Effector memory CD8-positive, alpha-beta T cell (primary cell): ENCODE results near the gene PDE9A.

Experiments
- ATAC-seq: fragments of 150-1000 bp; cut with Tn5 transposase; replicated peaks from 2 replicates; pipeline ENCODE4 v1.10.0; 2021; ENCODE audit warnings: mild to moderate bottlenecking, moderate library complexity
- DNase-seq, 3 experiments: peaks; one replicate each; pipeline ENCODE4 v3.0.0; 2021
- H3K27ac Mint-ChIP-seq, 2 donors: one replicate each; pipeline ENCODE4 v1.8.0; 2022; ENCODE audit warnings: mild to moderate bottlenecking in 2 of 2, mixed read lengths in 2 of 2, moderate library complexity in 2 of 2
- H3K27me3 Mint-ChIP-seq, 2 donors: one replicate each; pipeline ENCODE4 v1.8.0; 2022; ENCODE audit warnings: mixed read lengths in 2 of 2
- H3K36me3 Mint-ChIP-seq: one replicate; pipeline ENCODE4 v1.8.0; 2022; ENCODE audit warnings: mild to moderate bottlenecking, moderate library complexity, mixed read lengths; ENCODE audit not compliant: insufficient read depth
- H3K4me1 Mint-ChIP-seq, 2 donors: one replicate each; pipeline ENCODE4 v1.8.0; 2022; ENCODE audit warnings: low read depth in 2 of 2, mixed read lengths in 2 of 2
- H3K4me3 Mint-ChIP-seq, 2 donors: one replicate each; pipeline ENCODE4 v1.8.0; 2022; ENCODE audit warnings: mild to moderate bottlenecking in 2 of 2, mixed read lengths in 2 of 2, moderate library complexity in 2 of 2
- H3K9me3 Mint-ChIP-seq, 2 donors: one replicate each; pipeline ENCODE4 v1.8.0; 2022; ENCODE audit warnings: mixed read lengths in 2 of 2

The PDE9A gene

GRCh38 chr21:42640486-42640885 is 12.9 kb upstream of the PDE9A start:
- Mint-ChIP-seq H3K36me3 (no peaks in the 10 kb centered on the region), H3K27ac (no peak overlapping the region), H3K4me1 (no peaks in the 10 kb centered on the region), H3K27me3 (peaks cover 39 to 47% of the 10 kb centered on the region in 2 donors), H3K9me3 (no peaks in the 10 kb centered on the region), H3K4me3 (no peak overlapping the region)
- ATAC-seq, result no peak
- DNase-seq, result no peak

- Mint-ChIP-seq H3K27ac (no peak overlapping the region), H3K9me3 (no peaks in the 10 kb centered on the region), H3K27me3 (peaks cover 39 to 52% of the 10 kb centered on the region in 2 donors), H3K4me1 (no peaks in the 10 kb centered on the region), H3K36me3 (no peaks in the 10 kb centered on the region), H3K4me3 (no peak overlapping the region)
- DNase-seq, result no peak
- ATAC-seq, result no peak
Observed at GRCh38 chr21:42641311-42642218, 11.9 kb upstream of the PDE9A start.

- Mint-ChIP-seq H3K4me3 (no peak overlapping the region), H3K36me3 (no peaks in the 10 kb centered on the region), H3K9me3 (no peaks in the 10 kb centered on the region), H3K27ac (no peak overlapping the region), H3K27me3 (peaks cover 39 to 52% of the 10 kb centered on the region in 2 donors), H3K4me1 (no peaks in the 10 kb centered on the region)
- no peak for DNase-seq
- no peak for ATAC-seq
Observed at GRCh38 chr21:42642219-42642745, 11.1 kb upstream of the PDE9A start.

GRCh38 chr21:42644223-42645208 is 8.9 kb upstream of the PDE9A start:
- DNase-seq (no peak), ATAC-seq (no peak)
- Mint-ChIP-seq H3K9me3 (no peaks in the 10 kb centered on the region), H3K4me1 (no peaks in the 10 kb centered on the region), H3K4me3 (no peak overlapping the region), H3K27ac (no peak overlapping the region), H3K36me3 (no peaks in the 10 kb centered on the region), H3K27me3 (peaks cover 38 to 51% of the 10 kb centered on the region in 2 donors)

GRCh38 chr21:42645211-42646075 is 8.0 kb upstream of the PDE9A start:
- Mint-ChIP-seq H3K9me3 (no peaks in the 10 kb centered on the region), H3K4me3 (no peak overlapping the region), H3K36me3 (no peaks in the 10 kb centered on the region), H3K27ac (peak overlapping the region in 1 of 2 donors; percentile 17), H3K4me1 (no peaks in the 10 kb centered on the region), H3K27me3 (peaks cover 33 to 46% of the 10 kb centered on the region in 2 donors)
- ATAC-seq (no peak), DNase-seq (no peak)

GRCh38 chr21:42646076-42646825 is 7.2 kb upstream of the PDE9A start:
- H3K36me3 Mint-ChIP-seq, result no peaks in the 10 kb centered on the region
- no peak overlapping the region for H3K4me3 Mint-ChIP-seq
- H3K27ac Mint-ChIP-seq, result no peak overlapping the region
- ATAC-seq (no peak), DNase-seq (no peak)
- no peaks in the 10 kb centered on the region for H3K4me1 Mint-ChIP-seq
- peaks cover 36 to 52% of the 10 kb centered on the region in 2 donors for H3K27me3 Mint-ChIP-seq
- no peaks in the 10 kb centered on the region for H3K9me3 Mint-ChIP-seq

- no peaks in the 10 kb centered on the region for H3K4me1 Mint-ChIP-seq
- H3K36me3 Mint-ChIP-seq, result no peaks in the 10 kb centered on the region
- no peak overlapping the region for H3K4me3 Mint-ChIP-seq
Observed at GRCh38 chr21:42646836-42647235, 6.6 kb upstream of the PDE9A start.

GRCh38 chr21:42648606-42649005 is 4.8 kb upstream of the PDE9A start:
- H3K36me3 Mint-ChIP-seq, result no peaks in the 10 kb centered on the region
- peaks cover 3 to 5% of the 10 kb centered on the region in 2 donors for H3K4me1 Mint-ChIP-seq
- DNase-seq (no peak), ATAC-seq (no peak)
- H3K27ac Mint-ChIP-seq, result no peak overlapping the region
- H3K9me3 Mint-ChIP-seq, result no peaks in the 10 kb centered on the region
- H3K27me3 Mint-ChIP-seq, result peaks cover 39 to 53% of the 10 kb centered on the region in 2 donors
- H3K4me3 Mint-ChIP-seq, result no peak overlapping the region

More at GRCh38 chr21:42646836-42647235, 6.6 kb upstream of the PDE9A start:
- ATAC-seq (no peak), DNase-seq (no peak)
- Mint-ChIP-seq H3K27me3 (peaks cover 36 to 52% of the 10 kb centered on the region in 2 donors), H3K9me3 (no peaks in the 10 kb centered on the region), H3K27ac (no peak overlapping the region)

GRCh38 chr21:42649122-42650032 is 4.0 kb upstream of the PDE9A start:
- no peaks in the 10 kb centered on the region for H3K9me3 Mint-ChIP-seq
- H3K36me3 Mint-ChIP-seq, result no peaks in the 10 kb centered on the region
- DNase-seq (no peak), ATAC-seq (no peak)
- no peak overlapping the region for H3K4me3 Mint-ChIP-seq
- peaks cover 32 to 47% of the 10 kb centered on the region in 2 donors for H3K27me3 Mint-ChIP-seq
- H3K4me1 Mint-ChIP-seq, result peaks cover 3 to 5% of the 10 kb centered on the region in 2 donors
- H3K27ac Mint-ChIP-seq, result no peak overlapping the region

GRCh38 chr21:42650033-42650370 is 3.4 kb upstream of the PDE9A start:
- no peak for DNase-seq
- Mint-ChIP-seq H3K4me1 (peaks cover 9% of the 10 kb centered on the region in 2 donors), H3K4me3 (no peak overlapping the region)

More at GRCh38 chr21:42650033-42650370, 3.4 kb upstream of the PDE9A start:
- Mint-ChIP-seq H3K27ac (no peak overlapping the region), H3K36me3 (no peaks in the 10 kb centered on the region), H3K9me3 (no peaks in the 10 kb centered on the region), H3K27me3 (peaks cover 34 to 47% of the 10 kb centered on the region in 2 donors)
- ATAC-seq, result no peak
